ENCODE measurements around the gene TOMT. TPM values are rescaled to one million over a fixed set of nuclear protein-coding genes. Genes with fewer than 3 reads are reported as not detected.
"Not testable (repeated sequence)": the region's sequence is repeated elsewhere in the genome, so short reads cannot be mapped to it uniquely, and the experiment has no call there.

The TOMT gene
- total RNA-seq, 1 donor from 2014 or later = not detected

DNA sequence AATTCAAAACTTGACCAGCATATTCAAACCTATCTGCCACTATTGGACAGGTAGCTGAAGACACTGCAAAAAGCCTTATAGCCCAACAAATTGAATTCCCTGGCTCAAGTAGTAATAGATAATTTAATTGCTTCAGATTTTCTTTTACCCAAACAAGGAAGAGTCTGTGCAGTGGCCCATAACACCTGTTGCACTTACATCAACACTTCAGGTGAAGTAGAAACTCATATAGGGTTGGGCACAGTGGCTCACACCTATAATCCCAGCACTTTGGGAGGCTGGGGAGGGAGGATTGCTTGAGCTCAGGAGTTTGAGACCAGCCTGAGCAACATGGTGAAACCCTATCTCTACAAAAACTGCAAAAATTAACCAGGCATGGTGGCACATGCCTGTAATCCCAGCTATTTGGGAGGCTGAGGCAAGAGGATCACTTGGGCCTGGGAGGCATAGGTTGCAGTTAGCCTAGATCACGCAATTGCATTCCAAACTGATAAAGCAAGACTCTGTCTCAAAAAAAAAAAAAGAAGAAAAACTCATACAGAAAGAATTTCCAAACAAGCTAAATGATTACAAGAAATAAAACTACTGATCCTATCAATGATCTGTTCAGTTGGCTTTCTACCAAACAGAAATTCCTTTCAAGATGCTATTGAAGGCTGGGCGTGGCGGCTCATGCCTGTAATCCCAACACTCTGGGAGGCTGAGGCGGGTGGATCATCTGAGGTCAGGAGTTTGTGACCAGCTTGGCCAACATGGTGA lies 39.3 kb downstream of the TOMT start:
- no peak for DNase-seq (ENCODE audit: low spot score)
- intact Hi-C loops (cut with DNase I) = loop anchor here (5.0 kb wide), 2 partner anchors 118 to 168 kb away; no protein-coding TSS in a partner anchor

GRCh38 chr11:72146625-72147024 lies 40.9 kb downstream of the TOMT start:
- intact Hi-C loops (cut with DNase I) = loop anchor here (5.0 kb wide), 1 partner anchor 169 kb away; no protein-coding TSS in a partner anchor
- DNase-seq (ENCODE audit: low spot score) = no peak

DNA sequence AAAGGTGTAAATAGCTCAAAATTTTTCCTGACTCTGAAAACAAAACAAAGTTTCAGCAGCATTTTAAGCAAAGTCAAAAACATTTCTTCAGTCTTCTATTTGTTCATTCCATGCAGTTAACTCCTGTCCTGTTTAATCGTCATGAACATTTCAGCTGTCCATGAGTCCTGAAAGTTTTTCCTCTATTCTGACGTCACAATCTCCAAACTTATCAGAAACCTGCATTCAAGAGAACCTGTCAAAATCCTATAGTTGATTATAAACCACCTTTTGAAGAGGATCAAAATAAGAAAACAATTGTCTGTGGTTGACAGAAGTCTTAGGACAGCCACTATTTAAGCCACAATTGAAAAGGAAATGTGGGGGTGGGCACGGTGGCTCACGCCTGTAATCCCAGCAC lies 45.2 kb downstream of the TOMT start:
- DNase-seq (ENCODE audit: low spot score) = no peak
- intact Hi-C loops (cut with DNase I) = no loop called here

DNA sequence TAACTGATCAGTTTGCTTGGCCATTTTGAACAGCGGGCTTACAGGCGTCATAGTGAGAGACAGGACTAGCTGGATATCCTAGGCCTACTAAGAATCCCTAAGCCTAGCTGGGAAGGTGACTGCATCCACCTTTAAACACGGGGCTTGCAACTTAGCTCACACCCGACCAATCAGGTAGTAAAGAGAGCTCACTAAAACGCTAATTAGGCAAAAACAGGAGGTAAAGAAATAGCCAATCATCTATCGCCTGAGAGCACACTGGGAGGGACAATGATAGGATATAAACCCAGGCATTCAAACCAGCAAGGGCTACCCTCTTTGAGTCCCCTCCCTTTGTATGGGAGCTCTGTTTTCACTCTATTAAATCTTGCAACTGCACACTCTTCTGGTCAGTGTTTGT lies 48.1 kb downstream of the TOMT start:
- intact Hi-C loops (cut with DNase I); DNase-seq (ENCODE audit: low spot score): not testable (repeated sequence)

- DNase-seq (ENCODE audit: low spot score) = no peak
- intact Hi-C loops (cut with DNase I) = no loop called here
These were observed 49.1 kb downstream of the TOMT start for GRCh38 chr11:72154816-72155215.

DNA sequence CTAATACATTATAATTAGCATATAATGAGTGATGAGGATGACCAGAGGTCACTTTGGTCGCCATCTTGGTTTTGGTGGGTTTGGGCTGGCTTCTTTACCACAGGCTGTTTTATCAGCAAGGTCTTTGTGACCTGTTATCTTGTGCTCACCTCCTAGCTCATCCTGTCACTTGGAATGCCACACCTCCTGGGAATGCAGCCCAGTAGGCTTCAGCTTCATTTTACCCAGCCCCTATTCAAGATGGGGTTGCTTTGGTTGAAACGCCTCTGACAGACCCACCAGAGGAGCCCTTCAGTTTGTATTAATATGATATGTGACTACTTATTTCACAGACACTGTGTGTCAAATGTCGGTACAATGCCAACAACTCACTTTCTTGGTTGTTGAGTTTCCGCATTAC lies 50.0 kb downstream of the TOMT start:
- DNase-seq (ENCODE audit: low spot score) = no peak
- intact Hi-C loops (cut with DNase I) = no loop called here

GRCh38 chr11:72157131-72157530 lies 51.4 kb downstream of the TOMT start:
- no peak for DNase-seq (ENCODE audit: low spot score)
- intact Hi-C loops (cut with DNase I) = no loop called here

Small RNA genes within 50 kb of the gene (microRNA-seq; reads per million reads assigned to microRNA genes)
- gene MIR3165 = not detected

Other genes with a start within 250 kb of the TOMT start
- not detected for gene DEFB131B, start 227.5 kb upstream of the TOMT start, total RNA-seq
- gene XNDC1N, start 177.3 kb upstream of the TOMT start, total RNA-seq = 2.9 TPM
- gene RNF121, start 176.9 kb upstream of the TOMT start, total RNA-seq = 18.4 TPM
- 6.2 TPM for gene IL18BP, start 107.0 kb upstream of the TOMT start, total RNA-seq
- 86.0 TPM for gene NUMA1, start 25.4 kb upstream of the TOMT start, total RNA-seq
- 4.2 TPM for gene LRRC51, start 25.1 kb upstream of the TOMT start, total RNA-seq
- 79.3 TPM for gene LAMTOR1, start 2.6 kb upstream of the TOMT start, total RNA-seq
- 46.4 TPM for gene ANAPC15, start 6.8 kb downstream of the TOMT start, total RNA-seq
- not detected for gene FOLR3, start 29.8 kb downstream of the TOMT start, total RNA-seq
- 0.22 TPM for gene FOLR1, start 86.2 kb downstream of the TOMT start, total RNA-seq
- 11.7 TPM for gene FOLR2, start 110.9 kb downstream of the TOMT start, total RNA-seq
- 132 TPM for gene INPPL1, start 118.8 kb downstream of the TOMT start, total RNA-seq
- not detected for gene PHOX2A, start 138.3 kb downstream of the TOMT start, total RNA-seq

All from cardiac septum (tissue), 1 donor.